ENCODE data around the gene LIPC. TPM values are rescaled to one million over a fixed set of nuclear protein-coding genes. Genes with fewer than 3 reads are reported as not detected.

The LIPC gene
- total RNA-seq, 2 donors from 2014 or later = 0.52 to 0.59 TPM

- H3K4me1 ChIP-seq = peaks cover 0 to 44% of the 10 kb centered on the region in 2 donors
- TF ChIP-seq CTCF (IDR thresholded peaks at IDR 0.05) = no peak
- H3K36me3 ChIP-seq = no peaks in the 10 kb centered on the region
- DNase-seq (ENCODE audit: low spot score) = no peak
- H3K9me3 ChIP-seq = no peaks in the 10 kb centered on the region
- H3K27ac ChIP-seq = no peak overlapping the region
- H3K4me3 ChIP-seq = no peak overlapping the region
- H3K27me3 ChIP-seq = no peaks in the 10 kb centered on the region
These were observed 45.4 kb downstream of the LIPC start for GRCh38 chr15:58477170-58477569.

GRCh38 chr15:58478035-58478434, 46.2 kb downstream of the LIPC start:
- Histone ChIP-seq H3K4me3 (no peak overlapping the region), H3K36me3 (no peaks in the 10 kb centered on the region), H3K9me3 (no peaks in the 10 kb centered on the region), H3K27ac (no peak overlapping the region), H3K4me1 (peaks cover 0 to 37% of the 10 kb centered on the region in 2 donors), H3K27me3 (no peaks in the 10 kb centered on the region)
- no peak for TF ChIP-seq CTCF (IDR thresholded peaks at IDR 0.05)
- DNase-seq (ENCODE audit: low spot score) = no peak

- Histone ChIP-seq H3K9me3 (no peaks in the 10 kb centered on the region), H3K4me3 (no peak overlapping the region), H3K27me3 (no peaks in the 10 kb centered on the region), H3K27ac (no peak overlapping the region), H3K36me3 (no peaks in the 10 kb centered on the region), H3K4me1 (peaks cover 0 to 36% of the 10 kb centered on the region in 2 donors)
- TF ChIP-seq CTCF (IDR thresholded peaks at IDR 0.05) = no peak
- no peak for DNase-seq (ENCODE audit: low spot score)
These were observed 46.8 kb downstream of the LIPC start for GRCh38 chr15:58478579-58478978.

GRCh38 chr15:58479941-58480340, 48.1 kb downstream of the LIPC start:
- DNase-seq (ENCODE audit: low spot score) = no peak
- H3K27me3 ChIP-seq = no peaks in the 10 kb centered on the region
- H3K36me3 ChIP-seq = no peaks in the 10 kb centered on the region
- H3K4me1 ChIP-seq = peaks cover 0 to 34% of the 10 kb centered on the region in 2 donors
- H3K9me3 ChIP-seq = no peaks in the 10 kb centered on the region
- no peak overlapping the region for H3K4me3 ChIP-seq
- no peak overlapping the region for H3K27ac ChIP-seq
- no peak for TF ChIP-seq CTCF (IDR thresholded peaks at IDR 0.05)

- H3K36me3 ChIP-seq = no peaks in the 10 kb centered on the region
- H3K4me3 ChIP-seq = no peak overlapping the region
- DNase-seq (ENCODE audit: low spot score) = no peak
- H3K4me1 ChIP-seq = peaks cover 0 to 20% of the 10 kb centered on the region in 2 donors
- H3K27ac ChIP-seq = no peak overlapping the region
- H3K27me3 ChIP-seq = no peaks in the 10 kb centered on the region
- TF ChIP-seq CTCF (IDR thresholded peaks at IDR 0.05) = no peak
- H3K9me3 ChIP-seq = no peaks in the 10 kb centered on the region
These were observed 51.6 kb downstream of the LIPC start for GRCh38 chr15:58483376-58483775.

Measured in right atrium auricular region (tissue), 2 donors.